Measurements from ENCODE around the gene MEGF6. TPM values are rescaled to one million over a fixed set of nuclear protein-coding genes. Genes with fewer than 3 reads are reported as not detected.
A peak's percentile ranks its signal among the peaks of the same experiment; 100 is the strongest.

The MEGF6 gene
- total RNA-seq, 1 donor from 2014 or later, result 1.3 TPM

GRCh38 chr1:3531928-3532327 lies 79.4 kb downstream of the MEGF6 start:
- H3K4me3 ChIP-seq (ENCODE audit: low read depth, low read length), result no peak overlapping the region
- H3K27me3 ChIP-seq (ENCODE audit: control insufficient read depth, insufficient read depth, low read length), result peaks cover 2% of the 10 kb centered on the region
- no peak for TF ChIP-seq CTCF (IDR thresholded peaks at IDR 0.05; ENCODE audit: insufficient read depth, low read length, severe bottlenecking)
- DNase-seq (ENCODE audit: low read depth) (no peak), FAIRE-seq (no peak)
- H3K36me3 ChIP-seq (ENCODE audit: control insufficient read depth, insufficient read depth, low read length), result no peaks in the 10 kb centered on the region

- Histone ChIP-seq H3K4me3 (ENCODE audit: low read depth, low read length) (peak overlapping the region; percentile 37), H3K27me3 (ENCODE audit: control insufficient read depth, insufficient read depth, low read length) (peaks cover 2% of the 10 kb centered on the region), H3K36me3 (ENCODE audit: control insufficient read depth, insufficient read depth, low read length) (no peaks in the 10 kb centered on the region)
- FAIRE-seq (no peak), DNase-seq (ENCODE audit: low read depth) (peak; percentile 55)
- TF ChIP-seq CTCF (IDR thresholded peaks at IDR 0.05; ENCODE audit: insufficient read depth, low read length, severe bottlenecking), result no peak
Measured at GRCh38 chr1:3530926-3531818, 80.1 kb downstream of the MEGF6 start.

- Histone ChIP-seq H3K27me3 (ENCODE audit: control insufficient read depth, insufficient read depth, low read length) (peaks cover 2% of the 10 kb centered on the region), H3K36me3 (ENCODE audit: control insufficient read depth, insufficient read depth, low read length) (no peaks in the 10 kb centered on the region), H3K4me3 (ENCODE audit: low read depth, low read length) (peak overlapping the region; percentile 37)
- no peak for TF ChIP-seq CTCF (IDR thresholded peaks at IDR 0.05; ENCODE audit: insufficient read depth, low read length, severe bottlenecking)
- DNase-seq (ENCODE audit: low read depth) (no peak), FAIRE-seq (no peak)
Measured at GRCh38 chr1:3530086-3530925, 81.0 kb downstream of the MEGF6 start.

- no peak for DNase-seq (ENCODE audit: low read depth)
- Histone ChIP-seq H3K27me3 (ENCODE audit: control insufficient read depth, insufficient read depth, low read length) (peaks cover 2% of the 10 kb centered on the region), H3K36me3 (ENCODE audit: control insufficient read depth, insufficient read depth, low read length) (no peaks in the 10 kb centered on the region), H3K4me3 (ENCODE audit: low read depth, low read length) (no peak overlapping the region)
- no peak for FAIRE-seq
- no peak for TF ChIP-seq CTCF (IDR thresholded peaks at IDR 0.05; ENCODE audit: insufficient read depth, low read length, severe bottlenecking)
Measured at GRCh38 chr1:3529099-3529729, 82.1 kb downstream of the MEGF6 start.

GRCh38 chr1:3527774-3528173 lies 83.5 kb downstream of the MEGF6 start:
- no peak for FAIRE-seq
- no peak for TF ChIP-seq CTCF (IDR thresholded peaks at IDR 0.05; ENCODE audit: insufficient read depth, low read length, severe bottlenecking)
- no peak overlapping the region for H3K4me3 ChIP-seq (ENCODE audit: low read depth, low read length)
- no peak for DNase-seq (ENCODE audit: low read depth)
- no peaks in the 10 kb centered on the region for H3K36me3 ChIP-seq (ENCODE audit: control insufficient read depth, insufficient read depth, low read length)
- peaks cover 2% of the 10 kb centered on the region for H3K27me3 ChIP-seq (ENCODE audit: control insufficient read depth, insufficient read depth, low read length)
